Measurements from ENCODE around the gene NACC1.

DNA sequence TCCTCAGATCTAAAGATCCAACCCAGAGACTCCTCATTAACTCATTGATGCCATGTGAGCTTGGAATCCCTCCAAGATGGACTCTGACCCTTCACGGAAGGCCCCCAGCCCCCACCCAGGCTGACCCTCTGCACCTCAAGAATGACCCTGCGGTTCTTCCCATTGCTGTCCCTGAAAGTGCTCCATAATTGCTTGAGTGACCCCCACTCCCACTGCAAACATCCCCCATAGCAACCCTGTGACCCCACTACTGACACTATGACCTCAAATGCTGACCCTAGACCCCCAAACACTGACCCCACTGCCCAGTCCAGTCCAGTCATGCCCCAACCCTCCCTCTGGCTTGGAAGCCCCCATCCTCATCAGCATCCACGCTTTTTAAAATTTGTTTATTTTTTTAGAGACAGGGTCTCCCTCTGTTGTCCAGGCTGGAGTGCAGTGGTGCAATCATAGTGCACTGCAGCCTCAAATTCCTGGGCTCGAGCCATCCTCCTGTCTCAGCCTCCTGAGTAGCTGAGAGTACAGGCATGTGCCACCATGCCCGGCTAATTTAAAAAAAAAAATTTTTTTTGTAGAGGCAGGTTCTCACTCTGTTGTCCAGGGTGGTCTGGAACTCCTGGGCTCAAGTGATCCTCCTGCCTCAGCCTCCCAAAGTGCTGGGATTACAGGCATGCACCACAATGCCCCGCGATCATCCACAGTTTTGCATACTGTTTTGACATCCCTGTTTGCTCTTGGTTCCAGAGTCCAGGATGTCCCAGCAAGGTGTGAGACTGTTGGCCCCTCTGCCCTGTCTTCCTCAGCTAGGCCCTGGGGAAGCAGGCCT is 16.3 kb upstream of the NACC1 start:
- TF ChIP-seq TCF7L2 (IDR thresholded peaks at IDR 0.05; ENCODE audit: borderline replicate concordance, low read depth, low read length): no peak
- TF ChIP-seq ZNF324 (tag by site-specific recombination; IDR thresholded peaks at IDR 0.05): no peak
- TF ChIP-seq, protein P1, sequence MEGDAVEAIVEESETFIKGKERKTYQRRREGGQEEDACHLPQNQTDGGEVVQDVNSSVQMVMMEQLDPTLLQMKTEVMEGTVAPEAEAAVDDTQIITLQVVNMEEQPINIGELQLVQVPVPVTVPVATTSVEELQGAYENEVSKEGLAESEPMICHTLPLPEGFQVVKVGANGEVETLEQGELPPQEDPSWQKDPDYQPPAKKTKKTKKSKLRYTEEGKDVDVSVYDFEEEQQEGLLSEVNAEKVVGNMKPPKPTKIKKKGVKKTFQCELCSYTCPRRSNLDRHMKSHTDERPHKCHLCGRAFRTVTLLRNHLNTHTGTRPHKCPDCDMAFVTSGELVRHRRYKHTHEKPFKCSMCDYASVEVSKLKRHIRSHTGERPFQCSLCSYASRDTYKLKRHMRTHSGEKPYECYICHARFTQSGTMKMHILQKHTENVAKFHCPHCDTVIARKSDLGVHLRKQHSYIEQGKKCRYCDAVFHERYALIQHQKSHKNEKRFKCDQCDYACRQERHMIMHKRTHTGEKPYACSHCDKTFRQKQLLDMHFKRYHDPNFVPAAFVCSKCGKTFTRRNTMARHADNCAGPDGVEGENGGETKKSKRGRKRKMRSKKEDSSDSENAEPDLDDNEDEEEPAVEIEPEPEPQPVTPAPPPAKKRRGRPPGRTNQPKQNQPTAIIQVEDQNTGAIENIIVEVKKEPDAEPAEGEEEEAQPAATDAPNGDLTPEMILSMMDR (tag by site-specific recombination; IDR thresholded peaks at IDR 0.05): no peak
